Measurements from ENCODE around the gene LACRT. TPM values are rescaled to one million over a fixed set of nuclear protein-coding genes. Genes with fewer than 3 reads are reported as not detected.
A peak's percentile ranks its signal among the peaks of the same experiment; 100 is the strongest.

Gene LACRT
- total and polyA plus RNA-seq, 2 experiments from 2014 or later, result not detected

- Histone ChIP-seq H3K4me3 (no peak overlapping the region), H3K9me3 (ENCODE audit: low read depth) (no peaks in the 10 kb centered on the region), H3K36me3 (no peaks in the 10 kb centered on the region), H3K27me3 (no peaks in the 10 kb centered on the region), H3K27ac (peak overlapping the region; percentile 59), H3K4me1 (ENCODE audit: low read depth) (peaks cover 42% of the 10 kb centered on the region)
- peak; percentile 33 to 84 for DNase-seq (ENCODE audit: low read depth in 1 of 2, low spot score in 1 of 2)
- TF ChIP-seq CTCF (IDR thresholded peaks at IDR 0.05; ENCODE audit: low read depth, low read length), result no peak
These were observed 43.6 kb downstream of the LACRT start for GRCh38 chr12:54590978-54591591.

GRCh38 chr12:54589964-54590363, 44.7 kb downstream of the LACRT start:
- no peaks in the 10 kb centered on the region for H3K27me3 ChIP-seq
- no peak for DNase-seq (ENCODE audit: low read depth in 1 of 2, low spot score in 1 of 2)
- H3K4me3 ChIP-seq, result no peak overlapping the region
- H3K27ac ChIP-seq, result no peak overlapping the region
- no peaks in the 10 kb centered on the region for H3K36me3 ChIP-seq
- H3K9me3 ChIP-seq (ENCODE audit: low read depth), result no peaks in the 10 kb centered on the region
- no peak for TF ChIP-seq CTCF (IDR thresholded peaks at IDR 0.05; ENCODE audit: low read depth, low read length)
- H3K4me1 ChIP-seq (ENCODE audit: low read depth), result peaks cover 42% of the 10 kb centered on the region

- no peak for DNase-seq (ENCODE audit: low read depth in 1 of 2, low spot score in 1 of 2)
- Histone ChIP-seq H3K36me3 (no peaks in the 10 kb centered on the region), H3K27ac (no peak overlapping the region), H3K4me3 (peak overlapping the region; percentile 80), H3K9me3 (ENCODE audit: low read depth) (no peaks in the 10 kb centered on the region), H3K4me1 (ENCODE audit: low read depth) (peaks cover 42% of the 10 kb centered on the region), H3K27me3 (no peaks in the 10 kb centered on the region)
- no peak for TF ChIP-seq CTCF (IDR thresholded peaks at IDR 0.05; ENCODE audit: low read depth, low read length)
These were observed 45.8 kb downstream of the LACRT start for GRCh38 chr12:54588890-54589267.

GRCh38 chr12:54588110-54588889, 46.4 kb downstream of the LACRT start, which contains the start of gene PPP1R1A:
TSS of gene PPP1R1A (minus strand) at chr12:54588659. CDS start at chr12:54588488, 171 bp downstream.
- Histone ChIP-seq H3K27ac (peak within 1 kb of the TSS; percentile 45), H3K27me3 (no peaks in the 10 kb centered on the region), H3K4me1 (ENCODE audit: low read depth) (peaks cover 42% of the 10 kb centered on the region), H3K9me3 (ENCODE audit: low read depth) (no peaks in the 10 kb centered on the region), H3K4me3 (peak within 1 kb of the TSS; percentile 80), H3K36me3 (no peaks in the 10 kb centered on the region)
- no peak for TF ChIP-seq CTCF (IDR thresholded peaks at IDR 0.05; ENCODE audit: low read depth, low read length)
- peak in 1 of 2 donors; percentile 83 for DNase-seq (ENCODE audit: low read depth in 1 of 2, low spot score in 1 of 2)

- peak overlapping the region; percentile 45 for H3K27ac ChIP-seq
- no peaks in the 10 kb centered on the region for H3K27me3 ChIP-seq
- H3K9me3 ChIP-seq (ENCODE audit: low read depth), result no peaks in the 10 kb centered on the region
- DNase-seq (ENCODE audit: low read depth in 1 of 2, low spot score in 1 of 2), result peak in 1 of 2 donors; percentile 88
- H3K4me1 ChIP-seq (ENCODE audit: low read depth), result peaks cover 42% of the 10 kb centered on the region
- H3K36me3 ChIP-seq, result peaks cover 2% of the 10 kb centered on the region
- peak overlapping the region; percentile 80 for H3K4me3 ChIP-seq
- TF ChIP-seq CTCF (IDR thresholded peaks at IDR 0.05; ENCODE audit: low read depth, low read length), result no peak
These were observed 47.3 kb downstream of the LACRT start for GRCh38 chr12:54587315-54587873.
